HG02884 (cell line): ENCODE results near the gene KCNK5.
A peak's percentile ranks its signal among the peaks of the same experiment; 100 is the strongest.

Experiments used
- ATAC-seq: cut with Tn5 transposase; IDR thresholded peaks from one replicate; pipeline ENCODE4 v1.9.1; 2021; ENCODE audit warnings: mild to moderate bottlenecking, moderate library complexity; ENCODE audit not compliant: unreplicated experiment

The KCNK5 gene, protein sequence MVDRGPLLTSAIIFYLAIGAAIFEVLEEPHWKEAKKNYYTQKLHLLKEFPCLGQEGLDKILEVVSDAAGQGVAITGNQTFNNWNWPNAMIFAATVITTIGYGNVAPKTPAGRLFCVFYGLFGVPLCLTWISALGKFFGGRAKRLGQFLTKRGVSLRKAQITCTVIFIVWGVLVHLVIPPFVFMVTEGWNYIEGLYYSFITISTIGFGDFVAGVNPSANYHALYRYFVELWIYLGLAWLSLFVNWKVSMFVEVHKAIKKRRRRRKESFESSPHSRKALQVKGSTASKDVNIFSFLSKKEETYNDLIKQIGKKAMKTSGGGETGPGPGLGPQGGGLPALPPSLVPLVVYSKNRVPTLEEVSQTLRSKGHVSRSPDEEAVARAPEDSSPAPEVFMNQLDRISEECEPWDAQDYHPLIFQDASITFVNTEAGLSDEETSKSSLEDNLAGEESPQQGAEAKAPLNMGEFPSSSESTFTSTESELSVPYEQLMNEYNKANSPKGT

DNA sequence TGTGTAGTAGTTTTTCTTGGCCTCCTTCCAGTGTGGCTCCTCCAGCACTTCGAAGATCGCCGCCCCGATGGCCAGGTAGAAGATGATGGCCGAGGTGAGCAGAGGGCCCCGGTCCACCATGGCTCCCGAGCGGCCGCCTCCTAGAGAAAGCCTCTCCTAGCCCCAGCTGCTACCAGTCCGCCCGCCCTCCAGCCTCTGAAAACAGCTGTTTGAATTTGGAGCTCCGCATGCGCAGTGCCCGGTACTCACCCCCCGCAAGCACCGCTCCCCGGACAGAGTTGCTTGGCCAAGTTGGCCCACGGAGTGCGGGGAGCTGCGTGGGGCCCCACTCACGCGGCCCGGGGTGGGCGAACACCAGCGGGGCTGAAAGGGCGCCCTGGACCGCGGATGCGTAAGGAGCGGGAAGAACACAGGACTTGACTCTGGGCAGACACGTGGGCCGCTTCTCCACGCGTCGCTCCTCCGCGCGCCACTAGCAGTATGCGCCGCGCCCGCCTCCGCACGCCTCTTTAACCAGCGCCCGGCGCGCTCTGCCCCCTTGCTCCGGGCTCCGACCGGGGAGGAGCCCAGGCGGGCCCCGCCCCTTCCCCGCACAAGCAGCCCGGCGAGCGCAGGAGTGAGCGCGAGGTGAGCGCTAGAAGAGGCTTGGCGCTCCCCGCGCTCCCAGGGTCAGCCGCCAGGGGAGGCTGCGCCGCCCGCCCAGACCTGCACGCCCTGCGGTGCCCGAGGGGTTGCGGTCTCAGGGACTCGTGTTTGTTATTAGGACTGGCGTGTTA is at the start of gene KCNK5:
Gene KCNK5, minus strand, starts transcription at position 484 of the 776 bp plus-strand sequence. Its CDS starts 364 bp downstream, at position 120.
- ATAC-seq = peak; percentile 64

DNA sequence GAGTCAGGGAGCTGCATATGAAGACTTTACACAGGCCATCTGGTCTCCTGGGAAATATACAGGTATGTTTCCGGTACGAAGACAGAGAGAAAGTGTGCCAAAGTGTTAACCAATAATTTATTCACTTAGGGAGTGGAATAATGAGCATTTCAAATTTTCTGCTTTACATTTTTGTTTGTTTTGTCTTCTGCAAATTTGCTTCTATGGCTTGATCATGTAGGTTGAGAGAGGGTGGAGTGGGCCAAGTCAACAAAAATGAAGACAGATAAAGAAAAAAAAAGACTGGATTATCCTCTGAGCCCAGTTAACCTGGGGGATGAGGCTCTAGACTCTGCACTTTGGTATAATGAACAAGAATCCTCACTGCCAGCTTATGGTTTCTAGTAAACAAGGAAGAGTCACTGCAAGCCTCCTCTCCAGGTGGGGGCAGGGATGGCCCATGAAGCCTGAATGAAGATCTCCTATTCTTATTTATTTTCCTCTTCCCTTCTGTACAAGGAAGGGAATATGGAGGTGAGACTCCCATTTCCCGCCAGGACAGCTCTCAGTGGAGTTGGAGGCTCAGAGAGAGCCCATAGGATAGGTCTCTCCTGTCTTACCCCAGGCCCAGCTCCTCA is 47.2 kb upstream of the KCNK5 start:
- ATAC-seq = no peak

DNA sequence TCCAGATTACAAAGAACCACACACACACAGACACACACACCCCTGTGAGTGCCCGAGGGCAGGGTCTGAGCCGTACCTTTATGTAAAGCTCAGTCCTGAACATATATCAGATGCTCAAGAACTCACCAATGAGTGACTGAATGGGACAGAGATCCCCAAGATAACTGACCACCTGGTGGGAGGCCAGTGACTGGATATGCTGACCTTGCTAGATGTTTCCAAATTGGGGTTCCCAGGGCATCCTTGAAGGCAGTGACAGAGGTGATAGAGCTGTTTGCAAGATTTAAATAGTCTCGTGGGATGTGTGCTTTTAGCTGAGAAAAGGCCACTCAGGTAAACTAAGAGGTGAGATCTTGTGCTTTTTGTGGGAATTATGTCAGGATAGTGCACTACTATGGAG is 45.6 kb upstream of the KCNK5 start:
- no peak for ATAC-seq

DNA sequence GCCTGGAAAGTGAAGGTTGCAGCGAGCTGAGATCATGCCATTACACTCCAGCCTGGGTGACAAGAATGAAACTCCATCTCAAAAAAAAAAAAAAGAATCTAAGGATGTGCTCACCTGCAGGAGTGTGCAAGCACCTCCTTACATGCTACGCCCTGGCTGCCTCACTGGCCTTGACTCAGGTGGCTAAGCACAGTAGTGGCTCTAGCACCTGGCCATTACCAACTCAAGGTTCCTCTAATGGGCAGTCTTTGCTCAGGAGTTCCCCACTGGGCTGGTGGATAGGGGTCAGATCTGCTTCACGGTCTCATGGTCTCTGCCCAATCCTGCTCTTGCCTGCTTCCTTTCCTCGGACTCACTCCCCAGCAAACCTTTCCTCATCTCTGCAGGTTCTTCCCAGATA is 45.2 kb upstream of the KCNK5 start:
- ATAC-seq = no peak

DNA sequence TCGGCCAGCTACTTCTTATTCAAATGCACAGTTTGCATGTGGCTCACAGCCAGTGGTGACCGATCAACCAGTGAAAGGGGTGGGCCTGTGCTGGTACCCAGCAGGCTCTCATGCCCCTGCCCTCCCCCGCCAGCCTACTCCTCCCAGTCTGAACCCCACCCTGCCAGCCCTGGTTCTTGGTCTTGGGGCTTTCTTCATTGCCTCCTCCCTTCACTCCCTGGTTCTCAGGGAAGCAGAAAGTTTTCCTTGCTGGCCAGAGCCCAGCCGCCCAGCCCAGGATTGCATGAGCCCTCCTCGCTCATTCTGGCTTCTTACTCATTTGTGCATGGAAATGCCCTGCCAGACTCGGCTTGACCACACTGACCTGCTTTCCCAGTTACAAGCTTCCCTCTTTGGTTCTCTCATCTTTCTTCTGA is 44.1 kb upstream of the KCNK5 start:
- no peak for ATAC-seq

DNA sequence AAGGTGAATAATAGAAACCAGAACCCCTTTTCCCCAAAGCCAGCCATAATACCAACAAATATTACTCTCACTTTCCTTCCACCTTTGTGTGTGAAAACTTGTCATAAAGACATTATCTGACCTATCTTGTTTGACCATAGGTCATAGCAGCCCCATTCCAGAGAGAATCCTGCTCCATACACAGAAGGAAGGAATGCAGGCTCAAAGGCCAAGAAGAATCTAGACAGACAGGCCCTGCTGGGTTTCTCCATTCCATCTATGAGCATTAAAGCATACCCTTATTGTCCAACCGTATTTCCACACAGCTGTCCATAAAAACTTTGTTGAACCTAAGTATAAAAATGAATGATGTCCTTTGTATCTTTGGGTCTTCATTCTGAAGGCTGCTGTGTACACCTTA is 40.7 kb upstream of the KCNK5 start:
- no peak for ATAC-seq

DNA sequence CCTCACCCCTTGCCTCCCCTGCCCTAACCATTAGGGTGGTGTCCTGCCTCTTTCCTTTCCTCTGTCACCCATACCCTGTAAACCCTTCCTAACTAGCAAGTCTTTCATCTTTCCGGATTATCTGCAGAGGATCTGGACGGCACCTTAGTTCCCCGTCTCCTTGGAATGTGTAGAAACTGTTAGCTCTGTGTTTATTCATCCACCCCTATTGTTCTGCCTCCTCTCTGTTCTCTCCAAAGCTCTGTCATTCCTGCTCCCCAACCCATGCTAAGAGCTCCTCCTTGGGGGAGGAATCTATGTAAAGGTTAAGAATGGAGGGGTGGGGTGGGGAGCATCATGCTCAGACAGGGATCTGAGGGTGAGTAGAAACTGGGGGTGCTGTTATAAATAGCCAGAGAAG is 39.4 kb upstream of the KCNK5 start:
- ATAC-seq = no peak

DNA sequence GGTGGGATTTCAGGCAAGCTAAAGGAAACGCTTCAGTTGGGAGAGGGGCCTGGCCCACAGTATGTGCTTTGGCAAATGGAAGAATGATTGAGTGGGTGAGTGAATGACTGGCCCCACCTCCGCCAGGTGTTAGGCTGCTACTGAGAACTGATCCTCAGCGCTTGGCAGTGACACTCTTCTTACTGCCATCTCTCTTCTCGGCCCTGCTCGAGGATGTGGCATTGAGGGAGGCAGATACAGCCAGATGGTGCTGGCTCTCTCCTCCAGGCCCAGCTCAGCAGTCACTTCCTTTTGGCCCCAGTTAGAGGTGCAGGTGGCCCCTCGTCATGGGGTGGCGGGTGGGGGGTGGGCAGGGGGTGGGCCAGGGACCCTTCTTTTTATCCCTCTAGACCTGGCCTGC is 38.9 kb upstream of the KCNK5 start:
- ATAC-seq = no peak

DNA sequence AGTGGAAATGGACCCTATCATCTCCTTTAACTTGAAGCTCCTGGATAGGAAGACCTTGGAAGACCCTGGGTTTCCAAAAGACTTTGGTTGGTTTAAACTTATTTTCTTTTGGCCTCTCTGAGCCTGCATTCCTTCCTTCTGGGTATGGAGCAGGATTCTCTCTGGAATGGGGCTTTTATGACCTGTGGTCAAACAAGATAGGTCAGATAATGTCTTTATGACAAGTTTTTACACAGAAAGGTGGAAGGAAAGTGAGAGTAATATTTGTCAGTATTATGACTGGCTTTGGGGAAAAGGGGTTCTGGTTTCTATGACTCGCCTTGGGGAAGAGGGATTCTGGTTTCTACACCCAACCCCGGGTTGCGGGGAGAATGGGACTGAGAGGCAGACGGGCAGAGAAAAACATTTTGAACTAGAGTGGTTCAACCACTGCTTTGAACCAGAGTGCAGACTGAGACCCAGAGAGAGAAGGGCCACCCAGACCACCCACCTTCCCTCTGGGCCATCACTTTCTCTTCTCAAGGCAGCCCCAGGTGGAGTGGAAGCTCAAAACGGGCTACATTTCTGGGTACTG is 37.6 kb upstream of the KCNK5 start:
- ATAC-seq = no peak

DNA sequence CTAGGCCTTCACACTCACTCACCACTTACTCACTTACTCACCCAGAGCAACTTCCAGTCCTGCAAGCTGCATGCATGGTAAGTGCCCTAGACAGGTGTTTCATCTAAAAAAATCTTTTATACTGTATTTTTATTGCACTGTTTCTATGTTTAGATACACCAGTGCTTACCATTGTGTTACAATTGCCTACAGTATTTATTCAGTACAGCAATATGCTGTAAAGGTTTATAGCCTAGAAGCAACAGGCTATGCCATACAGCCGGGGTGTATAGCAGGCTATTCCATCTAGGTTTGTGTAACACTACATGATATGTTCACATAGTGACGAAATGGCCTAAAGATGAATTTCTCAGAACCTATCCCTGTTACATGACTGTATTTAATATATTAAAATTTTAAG is 37.1 kb upstream of the KCNK5 start:
- ATAC-seq = no peak

DNA sequence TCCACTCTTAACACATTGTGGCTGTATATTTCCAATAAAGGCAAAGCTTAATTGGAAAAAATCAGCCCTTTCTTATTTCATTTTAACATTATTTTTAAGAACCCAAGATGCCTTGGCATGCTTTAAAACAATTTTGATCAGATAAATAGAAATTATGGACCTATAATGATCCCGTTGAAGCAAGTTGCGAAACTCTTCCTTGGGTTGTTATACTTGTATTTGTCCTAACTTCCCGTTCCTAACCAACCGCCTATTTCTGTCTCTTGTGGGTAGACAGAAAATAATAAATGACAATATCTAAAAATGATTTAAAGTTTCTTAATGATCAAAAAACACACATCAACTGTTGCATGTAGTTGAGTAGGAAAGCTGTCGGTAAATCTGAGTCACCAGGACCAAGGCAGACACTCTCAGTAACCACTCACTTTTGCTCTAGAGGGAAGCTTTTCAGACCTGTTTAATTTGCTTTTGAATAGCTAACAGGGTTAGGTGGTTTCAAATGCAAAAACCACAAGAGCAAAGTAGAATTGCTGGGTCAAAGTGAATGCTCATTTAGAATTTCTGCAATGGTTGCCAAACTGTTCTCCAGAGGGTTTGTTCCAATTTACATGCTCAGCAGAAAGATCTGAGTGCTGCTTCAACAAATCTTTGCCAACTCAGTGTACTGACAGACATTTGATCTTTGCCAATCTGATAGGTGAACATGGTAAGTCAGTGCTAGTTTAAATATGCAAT is 34.2 kb upstream of the KCNK5 start:
- no peak for ATAC-seq

DNA sequence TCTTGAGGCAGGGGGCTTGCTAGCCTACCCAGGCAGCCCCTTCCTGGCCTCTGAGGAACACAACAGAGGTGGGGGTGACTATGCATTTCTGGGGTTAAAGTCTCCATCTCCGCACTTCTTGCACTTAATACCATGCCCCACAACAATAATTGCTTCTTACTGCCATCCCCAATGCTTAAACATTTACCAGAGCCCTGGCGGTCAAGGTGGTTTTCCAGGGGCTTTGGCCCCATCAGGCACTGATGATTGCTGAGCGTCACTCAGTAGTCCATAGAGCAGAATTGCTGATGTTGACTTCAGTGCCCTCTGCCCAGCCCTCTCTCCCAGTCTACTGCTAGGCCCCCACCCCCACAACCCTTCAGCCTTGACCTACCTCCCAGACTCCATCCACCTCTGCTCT is 32.5 kb upstream of the KCNK5 start:
- no peak for ATAC-seq

DNA sequence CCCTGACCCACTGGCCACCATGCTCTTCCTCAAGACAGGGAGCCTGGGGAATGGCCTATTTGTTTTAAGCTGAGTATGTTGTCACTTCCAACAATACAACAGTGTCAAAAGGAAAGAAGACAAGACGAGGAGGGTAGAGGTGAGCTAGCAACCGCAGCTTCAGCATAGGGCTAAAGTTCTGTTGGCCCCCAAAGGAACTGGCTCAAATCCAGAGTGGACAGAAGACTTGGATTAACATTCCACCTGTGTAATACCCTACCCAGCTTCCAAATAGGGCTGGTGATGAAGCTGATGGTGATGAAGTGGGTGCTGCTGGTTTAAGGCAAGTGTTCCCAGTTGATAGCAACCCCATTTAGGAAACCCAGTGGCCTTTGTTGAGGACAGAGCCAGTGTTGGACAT is 31.7 kb upstream of the KCNK5 start:
- ATAC-seq = no peak

DNA sequence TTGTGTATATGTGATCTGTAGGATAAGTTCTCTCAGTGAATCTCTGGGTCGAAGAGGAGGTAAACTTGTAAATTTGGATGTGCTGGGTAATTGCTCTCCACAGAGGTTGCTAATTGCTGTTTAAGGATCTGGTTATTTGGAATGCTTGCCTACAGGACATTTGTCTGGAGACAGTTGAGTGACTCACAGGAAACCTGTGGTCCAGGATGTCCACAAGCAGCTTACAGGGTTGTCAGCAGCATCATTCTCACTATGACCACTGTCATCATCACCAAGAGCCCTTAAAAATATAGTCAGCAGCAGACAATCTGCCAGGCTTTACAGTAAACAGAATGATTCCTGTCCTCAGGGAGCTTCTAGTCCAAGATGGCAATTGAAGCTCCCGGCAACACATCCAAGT is 31.2 kb upstream of the KCNK5 start:
- no peak for ATAC-seq

DNA sequence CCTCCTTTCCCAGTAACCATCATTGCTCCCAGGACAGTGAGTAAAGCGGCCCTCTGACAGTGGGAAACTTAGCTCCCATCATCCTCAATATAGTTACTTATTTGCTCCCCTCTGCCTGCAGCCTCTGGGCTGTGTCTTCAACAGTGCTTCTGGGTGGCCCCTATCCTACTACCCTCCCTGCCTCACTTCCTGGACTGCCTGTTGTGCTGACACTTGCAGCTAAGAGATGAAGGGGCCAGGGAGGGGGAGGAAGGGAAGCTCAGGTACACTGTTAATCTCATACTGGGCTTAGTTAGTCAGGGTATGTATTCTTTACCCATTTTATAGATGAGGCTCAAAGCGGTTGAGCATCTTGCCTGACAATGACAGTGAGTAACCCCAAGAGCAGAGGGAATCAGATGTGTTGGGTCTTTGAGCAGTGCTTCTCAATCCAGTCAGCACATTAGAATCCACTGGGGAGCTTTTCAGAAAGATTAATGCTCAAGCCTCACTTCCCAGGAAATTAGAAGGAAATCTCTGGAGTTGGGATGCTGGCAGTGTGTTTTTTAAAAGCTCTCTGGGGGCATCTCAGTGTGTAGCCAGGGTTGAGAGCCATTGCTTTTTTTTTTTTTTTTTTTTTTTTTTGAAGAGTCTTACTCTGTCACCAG is 27.1 kb upstream of the KCNK5 start:
- ATAC-seq = no peak

DNA sequence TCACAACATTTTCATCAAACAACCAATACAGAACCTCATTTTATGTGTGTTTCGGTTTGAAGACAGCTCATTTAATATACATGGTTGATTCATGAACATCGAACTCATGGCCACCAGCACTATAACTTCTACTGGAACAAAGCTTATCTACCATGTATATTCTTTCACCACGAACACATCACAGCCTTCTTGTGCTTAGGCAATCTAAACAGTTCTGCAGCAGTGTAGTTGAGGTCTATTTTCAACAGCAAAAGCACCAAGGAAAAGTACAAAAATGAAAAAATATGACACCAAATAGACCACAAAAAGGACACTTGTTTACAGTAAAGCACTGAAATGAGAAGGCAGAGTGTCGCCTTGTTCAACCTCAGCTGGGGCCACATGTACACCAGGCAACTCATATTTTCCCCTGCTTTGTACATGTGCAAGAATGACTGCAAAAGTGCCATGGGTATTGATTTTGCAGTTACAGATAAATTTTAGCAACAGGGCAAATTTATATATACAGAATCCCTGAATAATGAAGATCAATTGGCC is 25.8 kb upstream of the KCNK5 start:
- ATAC-seq = no peak

DNA sequence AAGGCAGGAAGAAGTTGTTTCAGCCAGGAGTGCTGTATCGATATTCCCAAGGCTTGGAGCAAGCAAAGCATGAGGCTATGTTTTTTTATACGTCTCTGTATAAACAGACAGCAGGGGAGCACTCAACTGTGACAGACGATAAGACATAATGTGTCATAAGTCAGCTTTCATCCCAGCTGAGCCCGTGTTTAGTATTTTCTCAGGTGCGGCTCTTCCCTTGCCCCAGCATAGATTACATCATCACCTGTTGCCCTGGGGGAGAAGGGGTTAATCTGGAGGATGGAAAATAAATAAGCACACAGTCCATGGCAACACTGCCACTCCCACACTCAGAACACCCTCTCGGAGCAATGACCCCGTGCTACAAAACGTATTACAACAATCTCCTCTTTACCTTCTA is 22.1 kb upstream of the KCNK5 start:
- ATAC-seq = no peak

DNA sequence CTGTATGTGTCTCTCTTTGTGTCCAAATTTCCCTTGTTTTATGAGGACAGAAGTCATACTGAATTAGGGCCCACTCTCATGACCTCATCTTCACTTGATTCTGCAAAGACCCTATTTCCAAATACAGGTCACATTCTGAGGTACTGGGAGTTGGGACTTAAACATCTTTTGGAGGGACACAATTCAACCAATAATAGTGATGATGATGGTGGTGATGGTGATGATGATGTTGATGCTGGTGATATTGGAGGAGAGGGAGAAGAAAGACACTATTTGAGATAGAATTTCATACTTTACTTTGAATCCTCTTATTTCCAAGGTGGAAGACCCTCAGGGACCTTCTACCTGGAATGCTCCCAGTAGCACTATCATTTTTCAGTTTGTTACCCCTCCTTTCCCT is 21.2 kb upstream of the KCNK5 start:
- ATAC-seq = no peak

DNA sequence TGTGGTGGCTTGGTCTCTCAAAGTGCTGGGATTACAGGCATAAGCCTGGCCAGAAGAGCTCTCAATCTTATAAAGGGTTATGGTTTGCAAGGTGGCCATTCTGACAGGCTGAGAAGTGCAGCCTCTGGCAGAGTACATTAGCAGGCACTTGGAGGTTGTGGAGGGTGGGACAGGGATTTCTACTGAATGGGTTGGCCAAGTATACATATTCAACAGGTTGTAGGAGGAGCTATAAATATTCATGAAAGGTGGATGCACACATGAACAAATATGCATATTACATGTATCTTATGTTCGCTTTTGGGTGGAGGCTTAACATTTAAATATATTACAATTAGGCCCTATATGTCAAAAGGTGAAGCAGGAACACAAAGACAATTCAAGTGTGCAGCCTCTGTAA is 20.0 kb upstream of the KCNK5 start:
- ATAC-seq = no peak

DNA sequence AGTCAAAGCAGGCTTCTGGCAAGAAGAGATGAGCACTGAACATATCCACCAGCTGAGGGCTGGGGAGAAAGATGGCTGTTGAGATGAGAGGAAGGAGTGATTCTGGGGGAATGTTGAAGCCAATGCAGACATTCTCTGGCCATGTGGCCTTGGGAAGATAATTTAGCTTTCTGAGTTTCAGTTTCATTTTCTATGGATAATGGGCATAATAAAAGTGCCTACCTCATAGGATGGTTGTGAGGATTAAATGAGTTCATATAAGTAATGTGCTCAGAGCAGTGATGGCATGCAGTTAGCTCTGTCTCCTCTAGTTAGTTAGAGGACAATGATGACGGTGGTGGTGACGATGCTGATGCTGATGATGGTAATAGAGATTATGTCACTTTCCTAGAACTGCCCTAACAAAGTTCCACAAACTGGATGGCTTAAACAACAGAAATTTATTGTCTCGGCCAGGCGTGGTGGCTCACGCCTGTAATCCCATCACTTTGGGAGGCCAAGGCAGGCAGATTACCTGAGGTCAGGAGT is 18.5 kb upstream of the KCNK5 start:
- no peak for ATAC-seq
